Fibroblast of mammary gland (primary cell): ENCODE data around the gene GPR87.

Experiments used
- DNase-seq: peaks from one replicate; pipeline ENCODE4 v3.0.0-alpha.2; 2010; ENCODE audit warnings: low read depth
- H3K4me3 ChIP-seq: 2 replicates; pipeline ENCODE4 v1.5.1; 2011; ENCODE audit warnings: low read depth, mild to moderate bottlenecking, low read length, moderate library complexity; ENCODE audit not compliant: control insufficient read depth
- TF ChIP-seq, protein P1 (sequence below): conservative IDR thresholded peaks from 2 replicates; pipeline ENCODE4 v1.5.1; 2011; ENCODE audit warnings: low read depth, low read length, inconsistent platforms; ENCODE audit not compliant: control insufficient read depth, insufficient read depth

Gene GPR87

DNA sequence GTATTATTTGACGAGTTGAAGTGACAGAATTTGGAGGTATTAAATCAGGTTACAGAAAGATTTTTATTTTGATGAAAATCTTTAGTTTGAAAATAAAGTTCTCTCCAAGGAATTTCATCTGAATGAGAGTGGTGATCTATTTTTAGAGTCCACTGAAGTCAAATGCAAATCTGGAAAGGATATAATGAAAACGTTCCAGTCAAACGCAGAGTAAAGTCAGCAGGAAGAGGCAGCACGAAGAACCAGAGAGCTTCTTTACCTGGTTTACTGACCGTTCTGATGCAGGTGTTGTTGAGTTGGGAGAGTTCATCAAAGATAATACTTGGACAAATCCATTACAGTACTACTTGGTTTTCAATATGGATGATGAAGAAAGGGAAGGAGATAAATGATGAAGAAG, 47.0 kb downstream of the GPR87 start:
- DNase-seq, result no peak
- TF ChIP-seq, protein P1, sequence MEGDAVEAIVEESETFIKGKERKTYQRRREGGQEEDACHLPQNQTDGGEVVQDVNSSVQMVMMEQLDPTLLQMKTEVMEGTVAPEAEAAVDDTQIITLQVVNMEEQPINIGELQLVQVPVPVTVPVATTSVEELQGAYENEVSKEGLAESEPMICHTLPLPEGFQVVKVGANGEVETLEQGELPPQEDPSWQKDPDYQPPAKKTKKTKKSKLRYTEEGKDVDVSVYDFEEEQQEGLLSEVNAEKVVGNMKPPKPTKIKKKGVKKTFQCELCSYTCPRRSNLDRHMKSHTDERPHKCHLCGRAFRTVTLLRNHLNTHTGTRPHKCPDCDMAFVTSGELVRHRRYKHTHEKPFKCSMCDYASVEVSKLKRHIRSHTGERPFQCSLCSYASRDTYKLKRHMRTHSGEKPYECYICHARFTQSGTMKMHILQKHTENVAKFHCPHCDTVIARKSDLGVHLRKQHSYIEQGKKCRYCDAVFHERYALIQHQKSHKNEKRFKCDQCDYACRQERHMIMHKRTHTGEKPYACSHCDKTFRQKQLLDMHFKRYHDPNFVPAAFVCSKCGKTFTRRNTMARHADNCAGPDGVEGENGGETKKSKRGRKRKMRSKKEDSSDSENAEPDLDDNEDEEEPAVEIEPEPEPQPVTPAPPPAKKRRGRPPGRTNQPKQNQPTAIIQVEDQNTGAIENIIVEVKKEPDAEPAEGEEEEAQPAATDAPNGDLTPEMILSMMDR, result no peak
- H3K4me3 ChIP-seq, result no peak overlapping the region

DNA sequence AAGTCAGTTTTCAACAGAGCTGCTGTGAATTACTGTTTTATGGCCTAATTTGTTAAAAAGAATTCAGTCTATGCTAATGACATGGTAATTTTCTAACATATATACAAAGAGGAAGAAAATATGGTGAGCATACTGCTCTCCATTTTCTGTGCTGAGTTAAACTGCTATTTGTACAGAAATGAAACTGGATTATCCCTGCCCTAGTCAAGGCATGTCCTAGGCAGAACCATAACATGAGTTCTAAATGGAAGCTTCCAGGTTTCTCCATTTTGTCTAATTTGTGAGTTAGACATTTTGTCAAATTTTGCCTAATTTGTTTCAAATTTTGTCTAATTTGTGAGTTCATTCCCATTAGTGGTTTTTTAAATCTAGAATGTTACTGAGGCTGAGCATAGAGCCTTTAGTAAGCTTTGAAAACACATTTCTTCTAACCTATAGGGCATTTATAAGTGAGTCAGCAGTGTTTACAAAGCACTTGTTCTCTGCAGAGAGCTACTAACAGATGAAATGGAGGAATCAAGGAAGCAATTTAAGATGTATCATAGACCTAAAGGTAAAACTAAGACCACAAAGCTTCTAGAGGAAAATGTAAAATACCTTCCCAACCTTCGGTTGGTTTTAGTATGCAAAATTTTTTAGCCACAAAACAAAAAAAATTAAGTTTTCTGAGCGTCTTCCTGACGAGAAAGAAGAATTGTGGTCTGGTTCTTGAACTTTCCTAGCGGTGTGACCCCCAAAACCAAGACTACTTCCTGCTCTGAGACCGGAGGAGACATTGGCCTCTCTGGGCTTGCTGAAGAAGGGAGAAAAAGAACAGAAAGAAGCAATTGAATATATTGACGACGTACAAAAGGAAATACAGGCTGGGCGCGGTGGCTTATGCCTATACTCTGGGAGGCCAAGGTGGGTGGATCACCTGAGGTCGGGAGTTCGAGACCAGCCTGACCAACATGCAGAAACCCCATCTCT, 48.1 kb downstream of the GPR87 start:
- no peak for DNase-seq
- no peak overlapping the region for H3K4me3 ChIP-seq
- TF ChIP-seq, protein P1, result no peak

DNA sequence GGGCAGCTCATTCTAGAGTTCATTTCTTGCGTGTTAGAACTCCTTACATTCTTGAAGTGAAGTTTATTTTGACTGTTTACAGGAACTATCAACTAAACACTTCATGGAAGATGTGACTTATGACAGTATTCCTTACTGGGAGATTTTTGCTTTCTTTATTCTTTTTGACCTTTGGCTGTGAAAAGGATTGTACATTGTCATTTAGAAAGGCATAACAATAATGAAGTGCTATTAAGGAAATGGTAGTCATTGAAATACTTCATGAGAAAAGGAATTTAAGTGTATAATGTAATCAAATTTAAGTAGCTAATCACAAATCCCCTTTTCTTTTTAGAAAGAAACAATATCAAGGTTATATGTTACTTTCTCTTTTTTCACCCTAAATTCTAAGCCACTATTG, 49.6 kb downstream of the GPR87 start:
- DNase-seq, result no peak
- TF ChIP-seq, protein P1, result no peak
- no peak overlapping the region for H3K4me3 ChIP-seq

DNA sequence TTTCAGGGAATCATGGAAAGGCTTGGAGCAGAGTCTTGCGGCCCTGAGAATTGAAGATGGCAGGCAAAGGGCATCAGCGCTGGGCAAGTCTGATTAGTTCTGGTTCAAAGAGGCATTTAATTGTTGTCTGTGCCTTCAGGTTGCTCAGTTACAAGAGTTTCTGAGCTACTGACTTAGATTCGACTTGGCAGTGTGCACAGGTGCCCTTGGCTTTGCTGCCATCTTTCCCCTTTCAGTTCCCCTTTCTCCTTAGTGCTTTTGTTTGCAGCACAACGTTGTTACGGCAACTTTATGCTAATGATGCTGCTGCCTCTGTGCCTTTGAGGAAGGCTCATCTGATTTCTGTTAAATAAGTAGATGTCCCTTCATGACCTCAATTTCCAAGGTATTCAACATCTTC, 50.8 kb downstream of the GPR87 start:
- TF ChIP-seq, protein P1, result no peak
- H3K4me3 ChIP-seq, result no peak overlapping the region
- no peak for DNase-seq

DNA sequence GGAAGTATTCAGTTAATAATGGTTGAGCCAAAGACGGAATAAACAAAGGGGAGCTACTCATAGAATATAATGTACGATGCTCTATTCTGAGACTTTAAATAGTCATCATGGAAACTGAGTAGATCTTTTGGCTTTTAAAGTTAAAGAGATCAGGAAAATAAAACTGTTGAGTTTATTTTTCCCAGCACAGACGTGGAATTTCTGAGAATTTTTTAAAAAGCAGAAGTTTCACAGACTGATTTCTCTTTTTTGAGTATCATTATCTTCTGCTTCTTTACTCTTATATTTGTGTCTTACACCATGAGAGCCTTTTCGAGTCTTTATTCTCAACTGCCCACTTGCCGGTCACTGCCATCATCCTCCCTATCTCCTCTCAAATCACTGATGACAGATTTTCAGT, 51.5 kb downstream of the GPR87 start:
- DNase-seq, result no peak
- H3K4me3 ChIP-seq, result no peak overlapping the region
- TF ChIP-seq, protein P1, result no peak

DNA sequence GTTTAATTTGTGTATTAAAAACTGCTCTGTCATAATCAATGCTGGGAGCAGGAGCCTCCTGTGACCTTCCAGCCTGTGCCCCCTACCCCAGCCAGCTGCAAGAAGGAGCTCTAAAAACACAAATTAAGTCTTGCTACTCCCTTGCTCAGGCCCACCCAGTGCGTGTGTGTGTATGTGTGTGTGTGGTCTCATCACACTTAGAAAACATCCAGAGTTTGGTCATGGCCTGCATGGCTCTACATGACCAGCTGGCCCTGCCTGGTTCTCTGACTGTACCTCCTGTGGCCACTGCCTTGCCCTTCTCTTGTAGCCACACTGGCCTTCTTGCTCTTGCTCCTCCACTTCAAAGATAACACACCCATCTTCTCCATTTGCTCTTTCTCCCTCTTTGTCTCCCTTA, 52.0 kb downstream of the GPR87 start:
- TF ChIP-seq, protein P1, result no peak
- H3K4me3 ChIP-seq, result no peak overlapping the region
- DNase-seq, result no peak
